HCT116 (cell line): ENCODE data around the gene MARCHF6. TPM values are rescaled to one million over a fixed set of nuclear protein-coding genes. Genes with fewer than 3 reads are reported as not detected.

Experiments
- ATAC-seq: fragments of 200-7000 bp; cut with Tn5 transposase; 2 replicates; pipeline ENCODE4 v1.9.1; 2020; ENCODE audit warnings: mild to moderate bottlenecking, moderate library complexity
- BruUV-seq: library from RNA; stranded (reverse); fragments of 400-500 nt; replicated peaks from 2 replicates; lab custom pipeline; 2021; lab: Mats Ljungman, UMichigan
- CTCF ChIA-PET: fragments of 300-600 bp; sonication (Branson Sonifier 250); formaldehyde crosslinking; loops from one replicate; lab custom pipeline; 2021; ENCODE audit warnings: antibody characterized with exemption; lab: Charles Lee
- POLR2A ChIA-PET: fragments of 300-600, 350-600 bp; sonication (Branson Sonifier 250); formaldehyde crosslinking; loops from one replicate; lab custom pipeline; 2021; ENCODE audit warnings: antibody characterized with exemption; lab: Charles Lee
- RAD21 ChIA-PET, 2 experiments: fragments of 300-600 bp; sonication (Branson Sonifier 250); formaldehyde crosslinking; loops; one replicate each; lab custom pipeline; 2023; ENCODE audit warnings: low total read pairs in 2 of 2; ENCODE audit not compliant: uncharacterized antibody in 2 of 2, unreplicated experiment in 2 of 2, low non-redundant PET in 1 of 2; lab: Charles Lee
- DNase-seq: peaks from one replicate; pipeline ENCODE4 v3.0.0-alpha.2; 2010; ENCODE audit warnings: low read depth, low spot score
- H2AFZ ChIP-seq: fragments of 200-600 bp; shearing (Covaris generic), sonication (generic); 2 replicates; pipeline ENCODE4 v1.6.1; 2017; ENCODE audit warnings: low read depth, mixed run types, mixed read lengths, antibody characterized with exemption, low read length; ENCODE audit not compliant: poor library complexity, severe bottlenecking
- H3K27ac ChIP-seq: 2 replicates; pipeline ENCODE4 v1.5.1; 2012; ENCODE audit warnings: low read depth, low read length
- H3K27me3 ChIP-seq: fragments of 200-600 bp; sonication (generic); 2 replicates; pipeline ENCODE4 v1.6.1; 2016; ENCODE audit warnings: mixed run types, low read length, mixed read lengths; ENCODE audit not compliant: insufficient read depth
- H3K36me3 ChIP-seq, 2 experiments: fragments of 200-500 bp in 1 of 2; fragments of 200-600 bp in 1 of 2; sonication (Bioruptor generic) in 1 of 2; sonication (generic) in 1 of 2; 2 replicates each; pipeline versions ENCODE4 v1.5.1 to v1.6.1; 2014 to 2016; ENCODE audit warnings: low read length in 2 of 2, inconsistent platforms in 1 of 2, mixed read lengths in 1 of 2, mixed run types in 1 of 2; ENCODE audit not compliant: insufficient read depth in 2 of 2, control insufficient read depth in 1 of 2
- H3K4me1 ChIP-seq, 2 experiments: fragments of 200-600 bp in 1 of 2; sonication (generic) in 1 of 2; 2 replicates each; pipeline versions ENCODE4 v1.5.1 to v1.6.1; 2012 to 2017; ENCODE audit warnings: low read length in 2 of 2, inconsistent platforms in 1 of 2, mild to moderate bottlenecking in 1 of 2, mixed read lengths in 1 of 2, mixed run types in 1 of 2, moderate library complexity in 1 of 2; ENCODE audit not compliant: insufficient read depth in 2 of 2, control insufficient read depth in 1 of 2
- H3K4me2 ChIP-seq: fragments of 200-600 bp; sonication (generic); 2 replicates; pipeline ENCODE4 v1.6.1; 2017; ENCODE audit warnings: mixed run types, low read length, mixed read lengths
- H3K4me3 ChIP-seq, 2 experiments: fragments of 200-600 bp in 1 of 2; sonication (generic) in 1 of 2; replicated peaks in 1 of 2; 2 replicates each; pipeline ENCODE4 v1.5.1; 2011 to 2016; ENCODE audit warnings: low read length in 2 of 2, control low read depth in 1 of 2, low read depth in 1 of 2, mild to moderate bottlenecking in 1 of 2, mixed read lengths in 1 of 2, mixed run types in 1 of 2
- H3K79me2 ChIP-seq: fragments of 200-600 bp; sonication (generic); 2 replicates; pipeline ENCODE4 v1.6.1; 2017; ENCODE audit warnings: mild to moderate bottlenecking, mixed run types, low read length, moderate library complexity, mixed read lengths; ENCODE audit not compliant: insufficient read depth
- H3K9ac ChIP-seq: fragments of 200-600 bp; sonication (generic); 2 replicates; pipeline ENCODE4 v1.6.1; 2016; ENCODE audit warnings: low read length, mixed read lengths
- H3K9me2 ChIP-seq: fragments of 200-600 bp; sonication (generic), shearing (Covaris generic); 2 replicates; pipeline ENCODE4 v1.6.1; 2017; ENCODE audit warnings: mixed run types, mild to moderate bottlenecking, moderate library complexity; ENCODE audit not compliant: insufficient read depth
- H3K9me3 ChIP-seq, 2 experiments: fragments of 200-500 bp in 1 of 2; fragments of 200-600 bp in 1 of 2; sonication (Bioruptor generic) in 1 of 2; sonication (generic) in 1 of 2; 2 replicates each; pipeline ENCODE4 v1.6.1; 2014 to 2017; ENCODE audit warnings: low read length in 2 of 2, mixed read lengths in 2 of 2, inconsistent platforms in 1 of 2, low read depth in 1 of 2, mild to moderate bottlenecking in 1 of 2, mixed run types in 1 of 2, moderate library complexity in 1 of 2; ENCODE audit not compliant: control insufficient read depth in 1 of 2, insufficient read depth in 1 of 2
- H4K20me1 ChIP-seq: fragments of 200-600 bp; sonication (generic), shearing (Covaris generic); 2 replicates; pipeline ENCODE4 v1.6.1; 2017; ENCODE audit warnings: mixed run types, mild to moderate bottlenecking, moderate library complexity; ENCODE audit not compliant: insufficient read depth
- CEBPB ChIP-seq: IDR thresholded peaks from 2 replicates; pipeline ENCODE4 v1.6.1; 2012; ENCODE audit warnings: low read depth
- EGR1 ChIP-seq: IDR thresholded peaks from 2 replicates; pipeline ENCODE4 v1.6.1; 2012; ENCODE audit warnings: low read depth
- ELF1 ChIP-seq: IDR thresholded peaks from 2 replicates; pipeline ENCODE4 v1.6.1; 2012; ENCODE audit warnings: low read depth, borderline replicate concordance
- EZH2 ChIP-seq: fragments of 200-600 bp; sonication (generic); IDR thresholded peaks from 2 replicates; pipeline ENCODE4 v1.6.1; 2017; ENCODE audit warnings: antibody characterized with exemption, mixed run types
- EZH2phosphoT487 ChIP-seq: fragments of 200-600 bp; IDR thresholded peaks from 2 replicates; pipeline ENCODE4 v1.6.1; 2018; ENCODE audit warnings: antibody characterized with exemption, borderline replicate concordance
- FOSL1 ChIP-seq: IDR thresholded peaks from 2 replicates; pipeline ENCODE4 v1.6.1; 2012; ENCODE audit warnings: low read depth
- JUND ChIP-seq: IDR thresholded peaks from 2 replicates; pipeline ENCODE4 v1.6.1; 2012
- POLR2AphosphoS5 ChIP-seq: IDR thresholded peaks from 2 replicates; pipeline ENCODE4 v1.6.1; 2011; ENCODE audit warnings: mild to moderate bottlenecking, low read depth, low read length, moderate library complexity
- SP1 ChIP-seq: IDR thresholded peaks from 2 replicates; pipeline ENCODE4 v1.6.1; 2012; ENCODE audit warnings: low read depth
- TCF7L2 ChIP-seq: IDR thresholded peaks from 2 replicates; pipeline ENCODE4 v1.7.0; 2011; ENCODE audit warnings: borderline replicate concordance, inconsistent platforms; ENCODE audit not compliant: insufficient read depth, insufficient read length; ENCODE audit errors: extremely low read depth
- YY1 ChIP-seq: IDR thresholded peaks from 2 replicates; pipeline ENCODE4 v1.6.1; 2011; ENCODE audit warnings: low read length, low read depth, moderate library complexity, mild to moderate bottlenecking; ENCODE audit not compliant: insufficient replicate concordance; ENCODE audit errors: extremely low read depth
- intact Hi-C: fragments of 100-400 bp; cut with micrococcal nuclease; formaldehyde crosslinking; loops from 2 replicates; pipeline ENCODE4 v1.10.0; 2022
- total RNA-seq: library from RNA; stranded (reverse); gene quantifications from one replicate; pipeline ENCODE4 v1.2.1, GENCODE V29; 2021; ENCODE audit not compliant: unreplicated experiment
- TF ChIP-seq, protein P1 (sequence below), 3 experiments: fragments of 200-600 bp in 1 of 3; sonication (generic) in 1 of 3; IDR thresholded peaks in 2 of 3; conservative IDR thresholded peaks in 1 of 3; 2 replicates each; pipeline ENCODE4 v1.5.1; 2012 to 2017; ENCODE audit warnings: low read depth in 2 of 3, low read length in 2 of 3, antibody characterized with exemption in 1 of 3, borderline replicate concordance in 1 of 3, control low read depth in 1 of 3, mild to moderate bottlenecking in 1 of 3, mixed read lengths in 1 of 3, mixed run types in 1 of 3, moderate library complexity in 1 of 3; ENCODE audit not compliant: insufficient read depth in 1 of 3
- TF ChIP-seq, protein P2 (sequence below): IDR thresholded peaks from 2 replicates; pipeline ENCODE4 v1.6.1; 2012; ENCODE audit warnings: low read depth
- TF ChIP-seq, protein P3 (sequence below): IDR thresholded peaks from 2 replicates; pipeline ENCODE4 v1.6.1; 2011; ENCODE audit warnings: mild to moderate bottlenecking, low read length, moderate library complexity; ENCODE audit not compliant: insufficient replicate concordance; ENCODE audit errors: extremely low read depth

MARCHF6 gene
- total RNA-seq, 1 experiment from 2014 or later: 144 TPM

DNA sequence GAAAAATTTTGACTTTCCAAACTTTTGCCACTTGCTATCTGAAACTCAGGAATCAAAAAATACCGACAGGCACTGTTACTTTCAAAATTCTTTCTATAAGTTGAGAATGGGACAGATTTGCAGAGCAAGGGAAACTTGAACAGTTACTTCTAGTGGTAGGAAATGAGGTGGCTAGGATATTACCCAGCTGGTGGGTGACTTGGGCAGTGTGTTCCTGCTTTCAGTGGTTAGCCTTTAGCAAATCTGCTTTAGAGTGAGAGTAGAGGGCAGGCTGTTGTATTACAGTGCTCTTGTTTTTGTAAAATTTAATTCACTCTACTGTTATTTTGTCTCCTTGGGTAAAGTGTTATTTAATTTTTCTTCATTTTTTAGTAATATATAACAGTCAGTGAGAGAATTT lies 48.0 kb downstream of the MARCHF6 start:
- H3K27ac ChIP-seq: no peak overlapping the region
- TF ChIP-seq TCF7L2 (no peak), EGR1 (no peak), EZH2phosphoT487 (no peak), CEBPB (no peak), EZH2 (no peak), JUND (no peak), POLR2AphosphoS5 (no peak), FOSL1 (no peak), SP1 (no peak), ELF1 (no peak), YY1 (no peak)
- TF ChIP-seq, protein P1, sequence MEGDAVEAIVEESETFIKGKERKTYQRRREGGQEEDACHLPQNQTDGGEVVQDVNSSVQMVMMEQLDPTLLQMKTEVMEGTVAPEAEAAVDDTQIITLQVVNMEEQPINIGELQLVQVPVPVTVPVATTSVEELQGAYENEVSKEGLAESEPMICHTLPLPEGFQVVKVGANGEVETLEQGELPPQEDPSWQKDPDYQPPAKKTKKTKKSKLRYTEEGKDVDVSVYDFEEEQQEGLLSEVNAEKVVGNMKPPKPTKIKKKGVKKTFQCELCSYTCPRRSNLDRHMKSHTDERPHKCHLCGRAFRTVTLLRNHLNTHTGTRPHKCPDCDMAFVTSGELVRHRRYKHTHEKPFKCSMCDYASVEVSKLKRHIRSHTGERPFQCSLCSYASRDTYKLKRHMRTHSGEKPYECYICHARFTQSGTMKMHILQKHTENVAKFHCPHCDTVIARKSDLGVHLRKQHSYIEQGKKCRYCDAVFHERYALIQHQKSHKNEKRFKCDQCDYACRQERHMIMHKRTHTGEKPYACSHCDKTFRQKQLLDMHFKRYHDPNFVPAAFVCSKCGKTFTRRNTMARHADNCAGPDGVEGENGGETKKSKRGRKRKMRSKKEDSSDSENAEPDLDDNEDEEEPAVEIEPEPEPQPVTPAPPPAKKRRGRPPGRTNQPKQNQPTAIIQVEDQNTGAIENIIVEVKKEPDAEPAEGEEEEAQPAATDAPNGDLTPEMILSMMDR (IDR thresholded peaks at IDR 0.05 in 2 of 3, conservative IDR thresholded peaks at IDR 0.05 in 1 of 3; ENCODE audit: borderline replicate concordance in 1 of 3, insufficient read depth in 1 of 3, low read depth in 2 of 3, low read length in 2 of 3): no peak
- TF ChIP-seq, protein P2, sequence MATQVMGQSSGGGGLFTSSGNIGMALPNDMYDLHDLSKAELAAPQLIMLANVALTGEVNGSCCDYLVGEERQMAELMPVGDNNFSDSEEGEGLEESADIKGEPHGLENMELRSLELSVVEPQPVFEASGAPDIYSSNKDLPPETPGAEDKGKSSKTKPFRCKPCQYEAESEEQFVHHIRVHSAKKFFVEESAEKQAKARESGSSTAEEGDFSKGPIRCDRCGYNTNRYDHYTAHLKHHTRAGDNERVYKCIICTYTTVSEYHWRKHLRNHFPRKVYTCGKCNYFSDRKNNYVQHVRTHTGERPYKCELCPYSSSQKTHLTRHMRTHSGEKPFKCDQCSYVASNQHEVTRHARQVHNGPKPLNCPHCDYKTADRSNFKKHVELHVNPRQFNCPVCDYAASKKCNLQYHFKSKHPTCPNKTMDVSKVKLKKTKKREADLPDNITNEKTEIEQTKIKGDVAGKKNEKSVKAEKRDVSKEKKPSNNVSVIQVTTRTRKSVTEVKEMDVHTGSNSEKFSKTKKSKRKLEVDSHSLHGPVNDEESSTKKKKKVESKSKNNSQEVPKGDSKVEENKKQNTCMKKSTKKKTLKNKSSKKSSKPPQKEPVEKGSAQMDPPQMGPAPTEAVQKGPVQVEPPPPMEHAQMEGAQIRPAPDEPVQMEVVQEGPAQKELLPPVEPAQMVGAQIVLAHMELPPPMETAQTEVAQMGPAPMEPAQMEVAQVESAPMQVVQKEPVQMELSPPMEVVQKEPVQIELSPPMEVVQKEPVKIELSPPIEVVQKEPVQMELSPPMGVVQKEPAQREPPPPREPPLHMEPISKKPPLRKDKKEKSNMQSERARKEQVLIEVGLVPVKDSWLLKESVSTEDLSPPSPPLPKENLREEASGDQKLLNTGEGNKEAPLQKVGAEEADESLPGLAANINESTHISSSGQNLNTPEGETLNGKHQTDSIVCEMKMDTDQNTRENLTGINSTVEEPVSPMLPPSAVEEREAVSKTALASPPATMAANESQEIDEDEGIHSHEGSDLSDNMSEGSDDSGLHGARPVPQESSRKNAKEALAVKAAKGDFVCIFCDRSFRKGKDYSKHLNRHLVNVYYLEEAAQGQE: no peak
- TF ChIP-seq, protein P3, sequence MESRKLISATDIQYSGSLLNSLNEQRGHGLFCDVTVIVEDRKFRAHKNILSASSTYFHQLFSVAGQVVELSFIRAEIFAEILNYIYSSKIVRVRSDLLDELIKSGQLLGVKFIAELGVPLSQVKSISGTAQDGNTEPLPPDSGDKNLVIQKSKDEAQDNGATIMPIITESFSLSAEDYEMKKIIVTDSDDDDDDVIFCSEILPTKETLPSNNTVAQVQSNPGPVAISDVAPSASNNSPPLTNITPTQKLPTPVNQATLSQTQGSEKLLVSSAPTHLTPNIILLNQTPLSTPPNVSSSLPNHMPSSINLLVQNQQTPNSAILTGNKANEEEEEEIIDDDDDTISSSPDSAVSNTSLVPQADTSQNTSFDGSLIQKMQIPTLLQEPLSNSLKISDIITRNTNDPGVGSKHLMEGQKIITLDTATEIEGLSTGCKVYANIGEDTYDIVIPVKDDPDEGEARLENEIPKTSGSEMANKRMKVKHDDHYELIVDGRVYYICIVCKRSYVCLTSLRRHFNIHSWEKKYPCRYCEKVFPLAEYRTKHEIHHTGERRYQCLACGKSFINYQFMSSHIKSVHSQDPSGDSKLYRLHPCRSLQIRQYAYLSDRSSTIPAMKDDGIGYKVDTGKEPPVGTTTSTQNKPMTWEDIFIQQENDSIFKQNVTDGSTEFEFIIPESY: no peak
- no peaks in the 10 kb centered on the region for H3K27me3 ChIP-seq
- ATAC-seq: no peak
- H3K4me2 ChIP-seq: no peak overlapping the region
- RAD21 ChIA-PET: no interaction called here
- H3K9me2 ChIP-seq: no peaks in the 10 kb centered on the region
- H3K9ac ChIP-seq: no peak overlapping the region
- CTCF ChIA-PET: no interaction called here
- H4K20me1 ChIP-seq: peaks cover 12% of the 10 kb centered on the region; the same call in 1 of the 2 replicates
- peaks cover 28 to 70% of the 10 kb centered on the region in 2 experiments for H3K36me3 ChIP-seq
- DNase-seq: no peak
- no peaks in the 10 kb centered on the region for H3K4me1 ChIP-seq
- H3K9me3 ChIP-seq: no peaks in the 10 kb centered on the region
- TSS peak; percentile 23 for BruUV-seq
- intact Hi-C loops: no loop called here
- H3K4me3 ChIP-seq: no peak overlapping the region
- no peak overlapping the region for H2AFZ ChIP-seq
- POLR2A ChIA-PET: no interaction called here
- H3K79me2 ChIP-seq: peaks cover 10% of the 10 kb centered on the region
